Measurements from ENCODE around the gene SLC22A1. TPM values are rescaled to one million over a fixed set of nuclear protein-coding genes. Genes with fewer than 3 reads are reported as not detected.

The SLC22A1 gene
- total RNA-seq, 1 experiment from 2014 or later, result 1.2 TPM

DNA sequence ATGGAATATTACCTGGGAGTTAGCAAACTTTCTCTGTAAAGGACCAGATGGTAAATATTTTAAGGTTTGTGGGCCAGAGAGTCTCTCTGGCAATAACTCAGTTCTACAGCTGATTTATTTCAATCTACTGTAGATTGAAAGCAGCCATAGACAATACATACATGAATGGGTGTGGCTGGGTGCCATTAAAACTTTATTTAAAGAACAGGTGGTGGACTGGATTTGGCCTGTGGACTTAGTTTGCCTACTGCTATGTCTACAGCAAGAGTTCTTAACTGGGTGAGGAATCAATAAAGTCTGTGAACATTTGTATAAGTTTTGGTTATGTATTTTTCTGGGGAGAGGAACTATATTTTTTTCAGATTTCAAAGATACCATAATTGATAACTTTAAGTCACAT is 81.9 kb downstream of the SLC22A1 start:
- no peak for ATAC-seq
- H3K27ac Mint-ChIP-seq, result no peak overlapping the region
- H3K4me3 Mint-ChIP-seq, result no peak overlapping the region
- peaks cover 3% of the 10 kb centered on the region for H3K4me1 Mint-ChIP-seq
- peaks cover 25% of the 10 kb centered on the region for H3K9me3 Mint-ChIP-seq
- peaks cover 22% of the 10 kb centered on the region for H3K36me3 Mint-ChIP-seq
- DNase-seq (ENCODE audit: low spot score), result no peak
- no peaks in the 10 kb centered on the region for H3K27me3 Mint-ChIP-seq (ENCODE audit: low read depth)
- POLR2A ChIA-PET, result interaction anchor here (0.6 kb wide), 1 partner anchor 70 kb away, joined by 3 read pairs; no protein-coding TSS in a partner anchor
- CTCF ChIA-PET, result interaction anchor here (0.6 kb wide), 1 partner anchor 126 kb away, joined by 3 read pairs; no protein-coding TSS in a partner anchor
- TF ChIP-seq, protein P1, sequence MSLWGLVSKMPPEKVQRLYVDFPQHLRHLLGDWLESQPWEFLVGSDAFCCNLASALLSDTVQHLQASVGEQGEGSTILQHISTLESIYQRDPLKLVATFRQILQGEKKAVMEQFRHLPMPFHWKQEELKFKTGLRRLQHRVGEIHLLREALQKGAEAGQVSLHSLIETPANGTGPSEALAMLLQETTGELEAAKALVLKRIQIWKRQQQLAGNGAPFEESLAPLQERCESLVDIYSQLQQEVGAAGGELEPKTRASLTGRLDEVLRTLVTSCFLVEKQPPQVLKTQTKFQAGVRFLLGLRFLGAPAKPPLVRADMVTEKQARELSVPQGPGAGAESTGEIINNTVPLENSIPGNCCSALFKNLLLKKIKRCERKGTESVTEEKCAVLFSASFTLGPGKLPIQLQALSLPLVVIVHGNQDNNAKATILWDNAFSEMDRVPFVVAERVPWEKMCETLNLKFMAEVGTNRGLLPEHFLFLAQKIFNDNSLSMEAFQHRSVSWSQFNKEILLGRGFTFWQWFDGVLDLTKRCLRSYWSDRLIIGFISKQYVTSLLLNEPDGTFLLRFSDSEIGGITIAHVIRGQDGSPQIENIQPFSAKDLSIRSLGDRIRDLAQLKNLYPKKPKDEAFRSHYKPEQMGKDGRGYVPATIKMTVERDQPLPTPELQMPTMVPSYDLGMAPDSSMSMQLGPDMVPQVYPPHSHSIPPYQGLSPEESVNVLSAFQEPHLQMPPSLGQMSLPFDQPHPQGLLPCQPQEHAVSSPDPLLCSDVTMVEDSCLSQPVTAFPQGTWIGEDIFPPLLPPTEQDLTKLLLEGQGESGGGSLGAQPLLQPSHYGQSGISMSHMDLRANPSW (CRISPR knock-in tag; conservative IDR thresholded peaks at IDR 0.05; ENCODE audit: low read depth), result no peak
- TF ChIP-seq, protein P2, sequence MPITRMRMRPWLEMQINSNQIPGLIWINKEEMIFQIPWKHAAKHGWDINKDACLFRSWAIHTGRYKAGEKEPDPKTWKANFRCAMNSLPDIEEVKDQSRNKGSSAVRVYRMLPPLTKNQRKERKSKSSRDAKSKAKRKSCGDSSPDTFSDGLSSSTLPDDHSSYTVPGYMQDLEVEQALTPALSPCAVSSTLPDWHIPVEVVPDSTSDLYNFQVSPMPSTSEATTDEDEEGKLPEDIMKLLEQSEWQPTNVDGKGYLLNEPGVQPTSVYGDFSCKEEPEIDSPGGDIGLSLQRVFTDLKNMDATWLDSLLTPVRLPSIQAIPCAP (CRISPR knock-in tag; IDR thresholded peaks at IDR 0.05), result no peak
- TF ChIP-seq, protein P3, sequence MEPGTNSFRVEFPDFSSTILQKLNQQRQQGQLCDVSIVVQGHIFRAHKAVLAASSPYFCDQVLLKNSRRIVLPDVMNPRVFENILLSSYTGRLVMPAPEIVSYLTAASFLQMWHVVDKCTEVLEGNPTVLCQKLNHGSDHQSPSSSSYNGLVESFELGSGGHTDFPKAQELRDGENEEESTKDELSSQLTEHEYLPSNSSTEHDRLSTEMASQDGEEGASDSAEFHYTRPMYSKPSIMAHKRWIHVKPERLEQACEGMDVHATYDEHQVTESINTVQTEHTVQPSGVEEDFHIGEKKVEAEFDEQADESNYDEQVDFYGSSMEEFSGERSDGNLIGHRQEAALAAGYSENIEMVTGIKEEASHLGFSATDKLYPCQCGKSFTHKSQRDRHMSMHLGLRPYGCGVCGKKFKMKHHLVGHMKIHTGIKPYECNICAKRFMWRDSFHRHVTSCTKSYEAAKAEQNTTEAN (CRISPR knock-in tag; IDR thresholded peaks at IDR 0.05), result no peak
- TF ChIP-seq, protein P4, sequence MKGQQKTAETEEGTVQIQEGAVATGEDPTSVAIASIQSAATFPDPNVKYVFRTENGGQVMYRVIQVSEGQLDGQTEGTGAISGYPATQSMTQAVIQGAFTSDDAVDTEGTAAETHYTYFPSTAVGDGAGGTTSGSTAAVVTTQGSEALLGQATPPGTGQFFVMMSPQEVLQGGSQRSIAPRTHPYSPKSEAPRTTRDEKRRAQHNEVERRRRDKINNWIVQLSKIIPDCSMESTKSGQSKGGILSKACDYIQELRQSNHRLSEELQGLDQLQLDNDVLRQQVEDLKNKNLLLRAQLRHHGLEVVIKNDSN (CRISPR knock-in tag; IDR thresholded peaks at IDR 0.05), result no peak
- TF ChIP-seq ZNF219 (CRISPR knock-in tag; IDR thresholded peaks at IDR 0.05; ENCODE audit: borderline replicate concordance), result no peak
- TF ChIP-seq, protein P5, sequence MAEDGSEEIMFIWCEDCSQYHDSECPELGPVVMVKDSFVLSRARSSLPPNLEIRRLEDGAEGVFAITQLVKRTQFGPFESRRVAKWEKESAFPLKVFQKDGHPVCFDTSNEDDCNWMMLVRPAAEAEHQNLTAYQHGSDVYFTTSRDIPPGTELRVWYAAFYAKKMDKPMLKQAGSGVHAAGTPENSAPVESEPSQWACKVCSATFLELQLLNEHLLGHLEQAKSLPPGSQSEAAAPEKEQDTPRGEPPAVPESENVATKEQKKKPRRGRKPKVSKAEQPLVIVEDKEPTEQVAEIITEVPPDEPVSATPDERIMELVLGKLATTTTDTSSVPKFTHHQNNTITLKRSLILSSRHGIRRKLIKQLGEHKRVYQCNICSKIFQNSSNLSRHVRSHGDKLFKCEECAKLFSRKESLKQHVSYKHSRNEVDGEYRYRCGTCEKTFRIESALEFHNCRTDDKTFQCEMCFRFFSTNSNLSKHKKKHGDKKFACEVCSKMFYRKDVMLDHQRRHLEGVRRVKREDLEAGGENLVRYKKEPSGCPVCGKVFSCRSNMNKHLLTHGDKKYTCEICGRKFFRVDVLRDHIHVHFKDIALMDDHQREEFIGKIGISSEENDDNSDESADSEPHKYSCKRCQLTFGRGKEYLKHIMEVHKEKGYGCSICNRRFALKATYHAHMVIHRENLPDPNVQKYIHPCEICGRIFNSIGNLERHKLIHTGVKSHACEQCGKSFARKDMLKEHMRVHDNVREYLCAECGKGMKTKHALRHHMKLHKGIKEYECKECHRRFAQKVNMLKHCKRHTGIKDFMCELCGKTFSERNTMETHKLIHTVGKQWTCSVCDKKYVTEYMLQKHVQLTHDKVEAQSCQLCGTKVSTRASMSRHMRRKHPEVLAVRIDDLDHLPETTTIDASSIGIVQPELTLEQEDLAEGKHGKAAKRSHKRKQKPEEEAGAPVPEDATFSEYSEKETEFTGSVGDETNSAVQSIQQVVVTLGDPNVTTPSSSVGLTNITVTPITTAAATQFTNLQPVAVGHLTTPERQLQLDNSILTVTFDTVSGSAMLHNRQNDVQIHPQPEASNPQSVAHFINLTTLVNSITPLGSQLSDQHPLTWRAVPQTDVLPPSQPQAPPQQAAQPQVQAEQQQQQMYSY (CRISPR knock-in tag; IDR thresholded peaks at IDR 0.05), result no peak
- no peak for TF ChIP-seq NR2C2 (CRISPR knock-in tag; IDR thresholded peaks at IDR 0.05)
- TF ChIP-seq, protein P6, sequence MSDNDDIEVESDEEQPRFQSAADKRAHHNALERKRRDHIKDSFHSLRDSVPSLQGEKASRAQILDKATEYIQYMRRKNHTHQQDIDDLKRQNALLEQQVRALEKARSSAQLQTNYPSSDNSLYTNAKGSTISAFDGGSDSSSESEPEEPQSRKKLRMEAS (CRISPR knock-in tag; IDR thresholded peaks at IDR 0.05), result no peak
- no peak for TF ChIP-seq NR1H2 (CRISPR knock-in tag; IDR thresholded peaks at IDR 0.05)

DNA sequence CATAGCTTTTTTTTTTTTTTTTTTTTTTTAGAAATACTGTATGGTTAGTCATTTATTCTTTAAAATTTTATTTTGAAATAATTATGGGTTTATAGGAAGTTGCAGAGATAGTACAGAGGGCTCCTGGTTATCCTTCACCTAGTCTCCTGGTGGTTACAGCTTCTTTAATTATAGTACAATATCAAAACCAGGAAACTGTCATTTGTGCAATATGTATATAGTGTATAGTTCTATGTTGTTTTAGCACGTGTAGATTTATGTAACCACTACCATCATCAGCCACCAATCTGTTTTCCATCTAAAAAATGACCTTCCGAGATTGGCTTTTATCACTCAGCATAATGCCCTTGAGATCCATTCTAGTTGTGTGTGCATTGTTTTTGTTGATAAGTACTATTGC is 82.3 kb downstream of the SLC22A1 start:
- no peak for ATAC-seq
- H3K36me3 Mint-ChIP-seq, result peaks cover 26% of the 10 kb centered on the region
- H3K27ac Mint-ChIP-seq, result no peak overlapping the region
- TF ChIP-seq, protein P7, sequence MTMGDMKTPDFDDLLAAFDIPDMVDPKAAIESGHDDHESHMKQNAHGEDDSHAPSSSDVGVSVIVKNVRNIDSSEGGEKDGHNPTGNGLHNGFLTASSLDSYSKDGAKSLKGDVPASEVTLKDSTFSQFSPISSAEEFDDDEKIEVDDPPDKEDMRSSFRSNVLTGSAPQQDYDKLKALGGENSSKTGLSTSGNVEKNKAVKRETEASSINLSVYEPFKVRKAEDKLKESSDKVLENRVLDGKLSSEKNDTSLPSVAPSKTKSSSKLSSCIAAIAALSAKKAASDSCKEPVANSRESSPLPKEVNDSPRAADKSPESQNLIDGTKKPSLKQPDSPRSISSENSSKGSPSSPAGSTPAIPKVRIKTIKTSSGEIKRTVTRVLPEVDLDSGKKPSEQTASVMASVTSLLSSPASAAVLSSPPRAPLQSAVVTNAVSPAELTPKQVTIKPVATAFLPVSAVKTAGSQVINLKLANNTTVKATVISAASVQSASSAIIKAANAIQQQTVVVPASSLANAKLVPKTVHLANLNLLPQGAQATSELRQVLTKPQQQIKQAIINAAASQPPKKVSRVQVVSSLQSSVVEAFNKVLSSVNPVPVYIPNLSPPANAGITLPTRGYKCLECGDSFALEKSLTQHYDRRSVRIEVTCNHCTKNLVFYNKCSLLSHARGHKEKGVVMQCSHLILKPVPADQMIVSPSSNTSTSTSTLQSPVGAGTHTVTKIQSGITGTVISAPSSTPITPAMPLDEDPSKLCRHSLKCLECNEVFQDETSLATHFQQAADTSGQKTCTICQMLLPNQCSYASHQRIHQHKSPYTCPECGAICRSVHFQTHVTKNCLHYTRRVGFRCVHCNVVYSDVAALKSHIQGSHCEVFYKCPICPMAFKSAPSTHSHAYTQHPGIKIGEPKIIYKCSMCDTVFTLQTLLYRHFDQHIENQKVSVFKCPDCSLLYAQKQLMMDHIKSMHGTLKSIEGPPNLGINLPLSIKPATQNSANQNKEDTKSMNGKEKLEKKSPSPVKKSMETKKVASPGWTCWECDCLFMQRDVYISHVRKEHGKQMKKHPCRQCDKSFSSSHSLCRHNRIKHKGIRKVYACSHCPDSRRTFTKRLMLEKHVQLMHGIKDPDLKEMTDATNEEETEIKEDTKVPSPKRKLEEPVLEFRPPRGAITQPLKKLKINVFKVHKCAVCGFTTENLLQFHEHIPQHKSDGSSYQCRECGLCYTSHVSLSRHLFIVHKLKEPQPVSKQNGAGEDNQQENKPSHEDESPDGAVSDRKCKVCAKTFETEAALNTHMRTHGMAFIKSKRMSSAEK (CRISPR knock-in tag; IDR thresholded peaks at IDR 0.05; ENCODE audit: borderline replicate concordance), result no peak
- TF ChIP-seq MYBL2 (CRISPR knock-in tag; IDR thresholded peaks at IDR 0.05) (no peak), NR3C1 (CRISPR knock-in tag; conservative IDR thresholded peaks at IDR 0.05; ENCODE audit: low read depth) (no peak), EMX1 (CRISPR knock-in tag; IDR thresholded peaks at IDR 0.05) (no peak)
- TF ChIP-seq, protein P8, sequence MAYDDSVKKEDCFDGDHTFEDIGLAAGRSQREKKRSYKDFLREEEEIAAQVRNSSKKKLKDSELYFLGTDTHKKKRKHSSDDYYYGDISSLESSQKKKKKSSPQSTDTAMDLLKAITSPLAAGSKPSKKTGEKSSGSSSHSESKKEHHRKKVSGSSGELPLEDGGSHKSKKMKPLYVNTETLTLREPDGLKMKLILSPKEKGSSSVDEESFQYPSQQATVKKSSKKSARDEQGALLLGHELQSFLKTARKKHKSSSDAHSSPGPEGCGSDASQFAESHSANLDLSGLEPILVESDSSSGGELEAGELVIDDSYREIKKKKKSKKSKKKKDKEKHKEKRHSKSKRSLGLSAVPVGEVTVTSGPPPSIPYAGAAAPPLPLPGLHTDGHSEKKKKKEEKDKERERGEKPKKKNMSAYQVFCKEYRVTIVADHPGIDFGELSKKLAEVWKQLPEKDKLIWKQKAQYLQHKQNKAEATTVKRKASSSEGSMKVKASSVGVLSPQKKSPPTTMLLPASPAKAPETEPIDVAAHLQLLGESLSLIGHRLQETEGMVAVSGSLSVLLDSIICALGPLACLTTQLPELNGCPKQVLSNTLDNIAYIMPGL (CRISPR knock-in tag; IDR thresholded peaks at IDR 0.05), result no peak
- TF ChIP-seq, protein P9, sequence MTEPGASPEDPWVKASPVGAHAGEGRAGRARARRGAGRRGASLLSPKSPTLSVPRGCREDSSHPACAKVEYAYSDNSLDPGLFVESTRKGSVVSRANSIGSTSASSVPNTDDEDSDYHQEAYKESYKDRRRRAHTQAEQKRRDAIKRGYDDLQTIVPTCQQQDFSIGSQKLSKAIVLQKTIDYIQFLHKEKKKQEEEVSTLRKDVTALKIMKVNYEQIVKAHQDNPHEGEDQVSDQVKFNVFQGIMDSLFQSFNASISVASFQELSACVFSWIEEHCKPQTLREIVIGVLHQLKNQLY (CRISPR knock-in tag; IDR thresholded peaks at IDR 0.05), result no peak
- TF ChIP-seq, protein P2 (CRISPR knock-in tag; IDR thresholded peaks at IDR 0.05), result no peak
- POLR2A ChIA-PET, result interaction anchor here (0.6 kb wide), 1 partner anchor 70 kb away, joined by 3 read pairs; no protein-coding TSS in a partner anchor
- no peak for DNase-seq (ENCODE audit: low spot score)
- H3K4me3 Mint-ChIP-seq, result no peak overlapping the region
- CTCF ChIA-PET, result interaction anchor here (0.6 kb wide), 1 partner anchor 125 kb away, joined by 3 read pairs; no protein-coding TSS in a partner anchor
- H3K9me3 Mint-ChIP-seq, result peaks cover 30% of the 10 kb centered on the region
- peaks cover 7% of the 10 kb centered on the region for H3K4me1 Mint-ChIP-seq
- no peaks in the 10 kb centered on the region for H3K27me3 Mint-ChIP-seq (ENCODE audit: low read depth)
